ENCODE data around the gene ZNF385D. TPM values are rescaled to one million over a fixed set of nuclear protein-coding genes. Genes with fewer than 3 reads are reported as not detected.
A peak's percentile ranks its signal among the peaks of the same experiment; 100 is the strongest.

ZNF385D gene
- total and polyA plus RNA-seq, 4 donors: 0.17 to 30.9 (median 1.9) TPM

DNA sequence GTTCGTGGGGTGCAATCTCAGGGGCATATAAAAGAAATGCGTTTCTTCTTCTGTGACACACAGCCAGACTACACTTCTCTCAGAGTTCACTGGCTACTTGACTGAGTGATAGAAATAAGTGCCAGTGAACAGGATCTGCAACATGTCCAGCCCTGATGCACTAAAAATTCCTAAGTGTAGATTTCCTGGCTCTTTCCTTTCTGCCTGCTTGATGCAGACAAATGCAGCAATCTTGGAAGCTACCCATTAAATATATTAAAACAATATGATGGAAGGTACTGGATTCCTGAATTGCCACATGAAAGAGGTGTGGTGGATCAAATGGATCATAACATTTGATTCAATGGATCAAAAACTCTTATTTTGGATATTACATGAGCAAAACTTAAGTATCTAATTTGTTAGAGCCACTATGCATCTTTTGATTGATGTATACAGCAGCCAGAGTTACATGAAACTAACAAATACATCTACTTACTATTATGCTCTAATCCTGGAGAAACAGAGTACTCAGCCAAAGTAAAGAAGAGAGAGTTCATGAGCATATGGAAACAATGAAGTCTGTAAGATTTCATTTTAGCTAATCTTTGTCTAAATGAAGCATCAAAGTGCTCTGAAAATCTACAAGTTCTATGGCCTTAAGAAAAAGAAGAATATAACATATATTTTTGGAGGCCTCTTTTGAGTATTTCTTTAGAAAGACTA, 222.6 kb downstream of the ZNF385D start:
- H3K27ac ChIP-seq (ENCODE audit: low read depth in 1 of 2, low read length in 1 of 2): no peak overlapping the region
- H3K9ac ChIP-seq (ENCODE audit: insufficient read depth in 1 of 2, low read length in 2 of 2): no peak overlapping the region
- WGBS, 2 donors: 80 to 89% methylated on average over 2 of the region's 2 CpGs
- H3K36me3 ChIP-seq (ENCODE audit: control insufficient read depth in 4 of 4, insufficient read depth in 4 of 4, low read length in 4 of 4): no peaks in the 10 kb centered on the region
- no peaks in the 10 kb centered on the region for H3K9me3 ChIP-seq (ENCODE audit: control insufficient read depth in 4 of 4, insufficient read depth in 3 of 4, low read length in 3 of 4)
- ATAC-seq (ENCODE audit: insufficient read depth, low FRiP score) (no peak), DNase-seq (peak in 1 of 3 donors; percentile 9)
- TF ChIP-seq, protein P1, sequence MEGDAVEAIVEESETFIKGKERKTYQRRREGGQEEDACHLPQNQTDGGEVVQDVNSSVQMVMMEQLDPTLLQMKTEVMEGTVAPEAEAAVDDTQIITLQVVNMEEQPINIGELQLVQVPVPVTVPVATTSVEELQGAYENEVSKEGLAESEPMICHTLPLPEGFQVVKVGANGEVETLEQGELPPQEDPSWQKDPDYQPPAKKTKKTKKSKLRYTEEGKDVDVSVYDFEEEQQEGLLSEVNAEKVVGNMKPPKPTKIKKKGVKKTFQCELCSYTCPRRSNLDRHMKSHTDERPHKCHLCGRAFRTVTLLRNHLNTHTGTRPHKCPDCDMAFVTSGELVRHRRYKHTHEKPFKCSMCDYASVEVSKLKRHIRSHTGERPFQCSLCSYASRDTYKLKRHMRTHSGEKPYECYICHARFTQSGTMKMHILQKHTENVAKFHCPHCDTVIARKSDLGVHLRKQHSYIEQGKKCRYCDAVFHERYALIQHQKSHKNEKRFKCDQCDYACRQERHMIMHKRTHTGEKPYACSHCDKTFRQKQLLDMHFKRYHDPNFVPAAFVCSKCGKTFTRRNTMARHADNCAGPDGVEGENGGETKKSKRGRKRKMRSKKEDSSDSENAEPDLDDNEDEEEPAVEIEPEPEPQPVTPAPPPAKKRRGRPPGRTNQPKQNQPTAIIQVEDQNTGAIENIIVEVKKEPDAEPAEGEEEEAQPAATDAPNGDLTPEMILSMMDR (IDR thresholded peaks at IDR 0.05; ENCODE audit: control extremely low read depth, extremely low read depth): no peak
- H3K27me3 ChIP-seq (ENCODE audit: control insufficient read depth in 3 of 3, insufficient read depth in 3 of 3, low read length in 2 of 3): no peaks in the 10 kb centered on the region
- peaks cover 0 to 3% (median 0%) of the 10 kb centered on the region in 5 donors for H3K4me1 ChIP-seq (ENCODE audit: control insufficient read depth in 5 of 5, insufficient read depth in 5 of 5, low read length in 5 of 5)
- H3K4me3 ChIP-seq: no peak overlapping the region

- TF ChIP-seq, protein P1 (IDR thresholded peaks at IDR 0.05; ENCODE audit: control extremely low read depth, extremely low read depth): no peak
- no peaks in the 10 kb centered on the region for H3K27me3 ChIP-seq (ENCODE audit: control insufficient read depth in 3 of 3, insufficient read depth in 3 of 3, low read length in 2 of 3)
- no peak overlapping the region for H3K4me3 ChIP-seq
- H3K27ac ChIP-seq (ENCODE audit: low read depth in 1 of 2, low read length in 1 of 2): no peak overlapping the region
- H3K4me1 ChIP-seq (ENCODE audit: control insufficient read depth in 5 of 5, insufficient read depth in 5 of 5, low read length in 5 of 5): peaks cover 0 to 2% (median 0%) of the 10 kb centered on the region in 5 donors
- H3K36me3 ChIP-seq (ENCODE audit: control insufficient read depth in 4 of 4, insufficient read depth in 4 of 4, low read length in 4 of 4): no peaks in the 10 kb centered on the region
- H3K9me3 ChIP-seq (ENCODE audit: control insufficient read depth in 4 of 4, insufficient read depth in 3 of 4, low read length in 3 of 4): no peaks in the 10 kb centered on the region
- no peak overlapping the region for H3K9ac ChIP-seq (ENCODE audit: insufficient read depth in 1 of 2, low read length in 2 of 2)
- no peak for DNase-seq
- no peak for ATAC-seq (ENCODE audit: insufficient read depth, low FRiP score)
- WGBS, 2 donors: 91 to 93% methylated on average over 4 of the region's 4 CpGs
Measured at GRCh38 chr3:21526461-21526860, 224.5 kb downstream of the ZNF385D start.

DNA sequence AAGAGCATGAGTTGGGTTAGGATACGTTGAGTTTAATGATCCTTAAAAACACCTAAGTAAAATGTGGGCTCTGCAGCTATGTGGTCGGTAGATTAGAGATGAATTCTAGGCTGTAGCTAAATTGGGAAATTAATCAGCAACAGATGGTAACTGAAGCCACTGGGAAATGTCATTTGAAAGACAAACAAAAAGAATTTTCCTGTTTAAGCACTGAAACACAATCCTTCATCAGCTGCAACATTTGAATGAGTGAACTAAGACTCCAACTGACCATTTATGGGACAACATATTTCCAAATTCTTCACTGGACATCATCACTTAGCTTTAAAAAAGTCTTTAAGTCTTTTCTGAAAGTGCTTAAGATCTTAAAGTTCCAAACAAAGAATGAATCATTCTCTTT, 226.9 kb downstream of the ZNF385D start:
- TF ChIP-seq, protein P1 (IDR thresholded peaks at IDR 0.05; ENCODE audit: control extremely low read depth, extremely low read depth): no peak
- no peaks in the 10 kb centered on the region for H3K27me3 ChIP-seq (ENCODE audit: control insufficient read depth in 3 of 3, insufficient read depth in 3 of 3, low read length in 2 of 3)
- ATAC-seq (ENCODE audit: insufficient read depth, low FRiP score): no peak
- H3K27ac ChIP-seq (ENCODE audit: low read depth in 1 of 2, low read length in 1 of 2): no peak overlapping the region
- DNase-seq: no peak
- peaks cover 0 to 2% (median 0%) of the 10 kb centered on the region in 5 donors for H3K4me1 ChIP-seq (ENCODE audit: control insufficient read depth in 5 of 5, insufficient read depth in 5 of 5, low read length in 5 of 5)
- 78 to 79% methylated on average over 2 of the region's 2 CpGs for WGBS, 2 donors
- no peak overlapping the region for H3K9ac ChIP-seq (ENCODE audit: insufficient read depth in 1 of 2, low read length in 2 of 2)
- H3K9me3 ChIP-seq (ENCODE audit: control insufficient read depth in 4 of 4, insufficient read depth in 3 of 4, low read length in 3 of 4): no peaks in the 10 kb centered on the region
- no peak overlapping the region for H3K4me3 ChIP-seq
- H3K36me3 ChIP-seq (ENCODE audit: control insufficient read depth in 4 of 4, insufficient read depth in 4 of 4, low read length in 4 of 4): no peaks in the 10 kb centered on the region

All from lung (tissue), 12 donors.